Measurements from ENCODE around the gene TUBGCP4. TPM values are rescaled to one million over a fixed set of nuclear protein-coding genes. Genes with fewer than 3 reads are reported as not detected.

Gene TUBGCP4
- total and polyA plus RNA-seq, 2 of the 4 experiments (the other 2 are of a cell fraction), result 7.9 to 12.7 TPM

DNA sequence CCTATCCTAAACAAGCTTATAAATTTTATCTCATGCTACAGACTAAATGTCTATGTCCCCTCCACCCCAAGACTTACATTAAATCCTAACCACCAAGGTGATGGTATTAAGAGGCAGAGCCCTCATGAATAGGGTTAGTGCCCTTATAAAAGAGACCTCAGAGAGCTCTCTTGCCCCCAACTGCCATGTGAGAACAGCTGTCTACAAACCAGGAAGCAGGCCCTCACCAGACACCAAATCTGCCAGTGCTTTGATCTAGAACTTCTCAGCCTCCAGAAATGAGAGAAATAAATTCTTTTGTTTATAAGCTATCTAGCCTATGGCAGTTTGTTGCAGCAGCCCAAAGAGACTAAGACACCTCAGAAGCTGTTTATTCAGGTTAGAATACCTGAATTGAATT, 63.5 kb downstream of the TUBGCP4 start:
- no peak overlapping the region for H3K56ac ChIP-seq (ENCODE audit: extremely low read depth, insufficient read depth, low read length)
- no peak for ATAC-seq (ENCODE audit: low read depth)

More for the DNA sequence above, 63.5 kb downstream of the TUBGCP4 start:
- TF ChIP-seq RCOR1 (IDR thresholded peaks at IDR 0.05; ENCODE audit: insufficient replicate concordance, low read length) (no peak), RFX5 (IDR thresholded peaks at IDR 0.05; ENCODE audit: low read depth, low read length) (no peak), CHD1 (IDR thresholded peaks at IDR 0.05; ENCODE audit: low read depth, low read length) (no peak), FOS (IDR thresholded peaks at IDR 0.05; ENCODE audit: low read depth, low read length) (no peak), SMC3 (IDR thresholded peaks at IDR 0.05; ENCODE audit: low read depth, low read length) (no peak), CEBPB (IDR thresholded peaks at IDR 0.05; ENCODE audit: low read depth, low read length) (no peak), RAD21 (IDR thresholded peaks at IDR 0.05; ENCODE audit: low read length) (no peak), POLR2A (IDR thresholded peaks at IDR 0.05; ENCODE audit: low read depth, low read length) (no peak), MAZ (IDR thresholded peaks at IDR 0.05; ENCODE audit: borderline replicate concordance, low read depth, low read length) (no peak), MAFK (IDR thresholded peaks at IDR 0.05; ENCODE audit: low read depth, low read length) (no peak), NFE2L2 (IDR thresholded peaks at IDR 0.05; ENCODE audit: low read depth, low read length) (no peak), BHLHE40 (IDR thresholded peaks at IDR 0.05; ENCODE audit: low read depth, low read length) (no peak), MXI1 (IDR thresholded peaks at IDR 0.05; ENCODE audit: borderline replicate concordance, low read depth, low read length) (no peak)
- TF ChIP-seq, protein P1, sequence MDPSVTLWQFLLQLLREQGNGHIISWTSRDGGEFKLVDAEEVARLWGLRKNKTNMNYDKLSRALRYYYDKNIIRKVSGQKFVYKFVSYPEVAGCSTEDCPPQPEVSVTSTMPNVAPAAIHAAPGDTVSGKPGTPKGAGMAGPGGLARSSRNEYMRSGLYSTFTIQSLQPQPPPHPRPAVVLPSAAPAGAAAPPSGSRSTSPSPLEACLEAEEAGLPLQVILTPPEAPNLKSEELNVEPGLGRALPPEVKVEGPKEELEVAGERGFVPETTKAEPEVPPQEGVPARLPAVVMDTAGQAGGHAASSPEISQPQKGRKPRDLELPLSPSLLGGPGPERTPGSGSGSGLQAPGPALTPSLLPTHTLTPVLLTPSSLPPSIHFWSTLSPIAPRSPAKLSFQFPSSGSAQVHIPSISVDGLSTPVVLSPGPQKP (IDR thresholded peaks at IDR 0.05; ENCODE audit: borderline replicate concordance, low read depth, low read length), result no peak
- TF ChIP-seq, protein P2, sequence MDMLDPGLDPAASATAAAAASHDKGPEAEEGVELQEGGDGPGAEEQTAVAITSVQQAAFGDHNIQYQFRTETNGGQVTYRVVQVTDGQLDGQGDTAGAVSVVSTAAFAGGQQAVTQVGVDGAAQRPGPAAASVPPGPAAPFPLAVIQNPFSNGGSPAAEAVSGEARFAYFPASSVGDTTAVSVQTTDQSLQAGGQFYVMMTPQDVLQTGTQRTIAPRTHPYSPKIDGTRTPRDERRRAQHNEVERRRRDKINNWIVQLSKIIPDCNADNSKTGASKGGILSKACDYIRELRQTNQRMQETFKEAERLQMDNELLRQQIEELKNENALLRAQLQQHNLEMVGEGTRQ (IDR thresholded peaks at IDR 0.05; ENCODE audit: low read depth, low read length), result no peak
- TF ChIP-seq, protein P3, sequence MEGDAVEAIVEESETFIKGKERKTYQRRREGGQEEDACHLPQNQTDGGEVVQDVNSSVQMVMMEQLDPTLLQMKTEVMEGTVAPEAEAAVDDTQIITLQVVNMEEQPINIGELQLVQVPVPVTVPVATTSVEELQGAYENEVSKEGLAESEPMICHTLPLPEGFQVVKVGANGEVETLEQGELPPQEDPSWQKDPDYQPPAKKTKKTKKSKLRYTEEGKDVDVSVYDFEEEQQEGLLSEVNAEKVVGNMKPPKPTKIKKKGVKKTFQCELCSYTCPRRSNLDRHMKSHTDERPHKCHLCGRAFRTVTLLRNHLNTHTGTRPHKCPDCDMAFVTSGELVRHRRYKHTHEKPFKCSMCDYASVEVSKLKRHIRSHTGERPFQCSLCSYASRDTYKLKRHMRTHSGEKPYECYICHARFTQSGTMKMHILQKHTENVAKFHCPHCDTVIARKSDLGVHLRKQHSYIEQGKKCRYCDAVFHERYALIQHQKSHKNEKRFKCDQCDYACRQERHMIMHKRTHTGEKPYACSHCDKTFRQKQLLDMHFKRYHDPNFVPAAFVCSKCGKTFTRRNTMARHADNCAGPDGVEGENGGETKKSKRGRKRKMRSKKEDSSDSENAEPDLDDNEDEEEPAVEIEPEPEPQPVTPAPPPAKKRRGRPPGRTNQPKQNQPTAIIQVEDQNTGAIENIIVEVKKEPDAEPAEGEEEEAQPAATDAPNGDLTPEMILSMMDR (conservative IDR thresholded peaks at IDR 0.05; ENCODE audit: low read depth, low read length), result no peak
- Histone ChIP-seq H3K36me3 (ENCODE audit: control insufficient read depth, insufficient read depth, low read length) (peaks cover 34% of the 10 kb centered on the region), H2AK5ac (ENCODE audit: low read depth, low read length) (no peak overlapping the region), H3K9me3 (ENCODE audit: control insufficient read depth, insufficient read depth, low read length) (no peaks in the 10 kb centered on the region), H2BK15ac (ENCODE audit: low read depth, low read length) (no peak overlapping the region), H2AK9ac (replicated peaks; ENCODE audit: low read depth, low read length, poor library complexity) (no peak overlapping the region), H3K27ac (ENCODE audit: insufficient read depth, low read length) (no peak overlapping the region), H3K4me1 (ENCODE audit: control insufficient read depth, insufficient read depth, low read length) (no peaks in the 10 kb centered on the region), H4K91ac (ENCODE audit: insufficient read depth, low read depth, low read length) (no peak overlapping the region), H2BK20ac (ENCODE audit: low read depth, low read length) (no peak overlapping the region), H3K79me1 (ENCODE audit: low read depth in 1 of 2, low read length in 2 of 2) (peaks cover 0 to 6% of the 10 kb centered on the region in 2 experiments; a peak in 1 of 4 replicates), H3K4me3 (ENCODE audit: insufficient read depth, low read depth, low read length) (no peak overlapping the region), H3K23ac (ENCODE audit: low read depth, low read length) (no peak overlapping the region), H3K27me3 (ENCODE audit: control insufficient read depth, insufficient read depth, low read length) (no peaks in the 10 kb centered on the region), H3K4me2 (ENCODE audit: low read depth, low read length) (no peak overlapping the region), H3K9me1 (ENCODE audit: insufficient read depth, low read length) (no peaks in the 10 kb centered on the region), H2AFZ (replicated peaks; ENCODE audit: low read length, poor library complexity) (no peak overlapping the region), H3K4ac (ENCODE audit: low read depth, low read length) (no peak overlapping the region), H4K5ac (ENCODE audit: low read depth, low read length) (no peak overlapping the region), H3K9ac (ENCODE audit: low read depth, low read length) (no peak overlapping the region), H3K18ac (ENCODE audit: low read depth, low read length) (no peak overlapping the region), H4K8ac (ENCODE audit: low read depth in 2 of 2, low read length in 2 of 2) (no peak overlapping the region), H2BK5ac (ENCODE audit: low read depth, low read length, poor library complexity, severe bottlenecking) (no peak overlapping the region), H3K14ac (replicated peaks; ENCODE audit: low read depth, low read length) (no peak overlapping the region), H4K20me1 (ENCODE audit: insufficient read depth, low read length) (no peaks in the 10 kb centered on the region), H2BK120ac (ENCODE audit: low read depth, low read length) (no peak overlapping the region)
- ChIA-PET CTCF (interaction anchor here (0.9 kb wide), 1 partner anchor 80 kb away, joined by 3 read pairs; no protein-coding TSS in a partner anchor), POLR2A (ENCODE audit: unreplicated experiment) (no interaction called here)
- intact Hi-C loops (cut with micrococcal nuclease) (no loop called here), dilution Hi-C loops (cut with HindIII; ENCODE audit: low sequenced_read_pairs, unreplicated experiment) (no loop called here), in situ Hi-C loops (cut with MboI; ENCODE audit: low sequenced_read_pairs) (no loop called here)
- no peak for DNase-seq
- no TSS peak for BruUV-seq (replicated peaks)
